Measurements from ENCODE around the gene MTCL1.

The MTCL1 gene

GRCh38 chr18:8797206-8797605 is 91.8 kb downstream of the MTCL1 start:
- Histone ChIP-seq H3K9me3 (ENCODE audit: control insufficient read depth, low read length) (no peaks in the 10 kb centered on the region), H2AFZ (no peak overlapping the region), H3K4me1 (no peaks in the 10 kb centered on the region), H3K27ac (no peak overlapping the region), H3K4me2 (ENCODE audit: low read length) (no peak overlapping the region), H3K79me2 (no peaks in the 10 kb centered on the region), H3K27me3 (ENCODE audit: control insufficient read depth, insufficient read depth, low read length) (no peaks in the 10 kb centered on the region), H3K9ac (no peak overlapping the region), H3K36me3 (ENCODE audit: control insufficient read depth, insufficient read depth, low read length) (no peaks in the 10 kb centered on the region), H3K4me3 (ENCODE audit: low read depth, low read length) (no peak overlapping the region)
- TF ChIP-seq CTCF (IDR thresholded peaks at IDR 0.05) = no peak

DNA sequence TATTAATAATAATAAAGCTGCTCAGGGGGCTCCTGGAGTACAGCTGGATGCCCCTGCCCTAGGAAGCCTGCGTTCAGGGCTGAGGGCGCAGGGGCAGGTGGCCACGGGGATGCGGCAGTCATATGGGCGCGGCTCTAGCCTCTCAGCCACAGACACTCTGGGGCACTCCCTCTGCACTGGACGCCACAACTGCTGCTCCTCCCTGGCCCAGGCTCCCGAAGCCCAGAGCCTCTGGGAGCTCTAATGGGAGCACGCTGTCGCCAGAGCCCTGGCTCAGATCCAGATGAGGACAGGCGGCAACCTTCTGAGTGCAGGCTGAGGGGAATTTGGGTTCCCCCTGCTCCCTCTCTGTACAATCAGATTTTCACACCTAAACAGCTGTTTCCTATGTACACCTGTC is 93.6 kb downstream of the MTCL1 start:
- Histone ChIP-seq H3K4me1 (no peaks in the 10 kb centered on the region), H3K27me3 (ENCODE audit: control insufficient read depth, insufficient read depth, low read length) (no peaks in the 10 kb centered on the region), H3K79me2 (no peaks in the 10 kb centered on the region), H3K9me3 (ENCODE audit: control insufficient read depth, low read length) (no peaks in the 10 kb centered on the region), H3K9ac (no peak overlapping the region), H3K27ac (no peak overlapping the region), H3K4me3 (ENCODE audit: low read depth, low read length) (no peak overlapping the region), H3K36me3 (ENCODE audit: control insufficient read depth, insufficient read depth, low read length) (no peaks in the 10 kb centered on the region), H3K4me2 (ENCODE audit: low read length) (no peak overlapping the region), H2AFZ (no peak overlapping the region)
- TF ChIP-seq CTCF (IDR thresholded peaks at IDR 0.05) = no peak

- TF ChIP-seq CTCF (IDR thresholded peaks at IDR 0.05) = no peak
- Histone ChIP-seq H3K36me3 (ENCODE audit: control insufficient read depth, insufficient read depth, low read length) (no peaks in the 10 kb centered on the region), H3K27ac (no peak overlapping the region), H3K9ac (no peak overlapping the region), H3K9me3 (ENCODE audit: control insufficient read depth, low read length) (no peaks in the 10 kb centered on the region), H3K79me2 (no peaks in the 10 kb centered on the region), H3K4me3 (ENCODE audit: low read depth, low read length) (no peak overlapping the region), H3K4me2 (ENCODE audit: low read length) (no peak overlapping the region), H2AFZ (no peak overlapping the region), H3K4me1 (no peaks in the 10 kb centered on the region), H3K27me3 (ENCODE audit: control insufficient read depth, insufficient read depth, low read length) (no peaks in the 10 kb centered on the region)
These were observed 94.5 kb downstream of the MTCL1 start for GRCh38 chr18:8799596-8800441.

GRCh38 chr18:8800445-8800844 is 95.1 kb downstream of the MTCL1 start:
- Histone ChIP-seq H3K27me3 (ENCODE audit: control insufficient read depth, insufficient read depth, low read length) (no peaks in the 10 kb centered on the region), H3K27ac (no peak overlapping the region), H3K4me3 (ENCODE audit: low read depth, low read length) (no peak overlapping the region), H3K4me1 (no peaks in the 10 kb centered on the region), H3K79me2 (no peaks in the 10 kb centered on the region), H3K4me2 (ENCODE audit: low read length) (no peak overlapping the region), H2AFZ (no peak overlapping the region), H3K36me3 (ENCODE audit: control insufficient read depth, insufficient read depth, low read length) (no peaks in the 10 kb centered on the region), H3K9ac (no peak overlapping the region), H3K9me3 (ENCODE audit: control insufficient read depth, low read length) (no peaks in the 10 kb centered on the region)
- TF ChIP-seq CTCF (IDR thresholded peaks at IDR 0.05) = no peak

- Histone ChIP-seq H3K27ac (no peak overlapping the region), H3K4me1 (no peaks in the 10 kb centered on the region), H3K4me2 (ENCODE audit: low read length) (no peak overlapping the region), H3K9ac (no peak overlapping the region), H3K27me3 (ENCODE audit: control insufficient read depth, insufficient read depth, low read length) (no peaks in the 10 kb centered on the region), H3K36me3 (ENCODE audit: control insufficient read depth, insufficient read depth, low read length) (no peaks in the 10 kb centered on the region), H3K9me3 (ENCODE audit: control insufficient read depth, low read length) (no peaks in the 10 kb centered on the region), H2AFZ (no peak overlapping the region), H3K4me3 (ENCODE audit: low read depth, low read length) (no peak overlapping the region), H3K79me2 (no peaks in the 10 kb centered on the region)
- TF ChIP-seq CTCF (IDR thresholded peaks at IDR 0.05) = no peak
These were observed 95.5 kb downstream of the MTCL1 start for GRCh38 chr18:8800876-8801262.
